ENCODE data around the gene NDUFB11.

NDUFB11 gene

DNA sequence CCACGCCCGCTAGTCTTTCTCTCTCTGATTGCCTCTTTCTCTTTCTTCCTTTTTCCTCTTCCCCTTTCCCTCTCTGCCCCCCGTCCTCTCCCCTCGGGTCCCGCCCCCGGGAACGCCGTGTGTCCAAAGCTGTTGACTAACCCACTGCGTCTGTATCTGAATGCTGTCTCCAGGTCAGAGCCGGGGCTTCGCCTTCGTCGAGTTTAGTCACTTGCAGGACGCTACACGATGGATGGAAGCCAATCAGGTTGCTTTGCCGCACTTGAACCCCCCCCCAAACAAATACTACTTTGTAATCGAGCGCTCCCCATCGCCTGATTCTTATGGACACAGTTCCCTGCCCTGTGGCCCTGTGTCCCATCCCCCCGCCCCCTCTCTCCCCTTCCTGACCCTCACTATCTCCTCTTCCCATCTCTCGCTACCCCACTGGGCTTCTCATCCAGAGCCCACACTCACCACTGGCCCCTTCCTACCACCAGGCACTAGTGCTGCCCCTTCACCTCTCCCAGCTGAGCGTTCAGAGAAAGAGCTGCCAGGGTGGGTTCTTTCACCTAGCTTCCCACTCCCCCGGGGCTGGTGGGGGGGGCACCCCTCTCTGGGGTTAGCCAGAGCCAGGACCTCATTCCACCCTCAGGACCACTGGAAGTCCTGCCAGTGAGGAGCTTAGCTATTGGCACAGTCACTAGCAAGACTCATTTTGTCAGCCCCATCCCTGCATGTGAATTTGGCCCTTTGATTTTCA is 30.5 kb upstream of the NDUFB11 start:
- DNase-seq (ENCODE audit: low spot score), result no peak

GRCh38 chrX:47174376-47174775 is 29.9 kb upstream of the NDUFB11 start:
- DNase-seq (ENCODE audit: low spot score), result no peak

GRCh38 chrX:47172971-47173792 is 28.7 kb upstream of the NDUFB11 start:
- no peak for DNase-seq (ENCODE audit: low spot score)

DNA sequence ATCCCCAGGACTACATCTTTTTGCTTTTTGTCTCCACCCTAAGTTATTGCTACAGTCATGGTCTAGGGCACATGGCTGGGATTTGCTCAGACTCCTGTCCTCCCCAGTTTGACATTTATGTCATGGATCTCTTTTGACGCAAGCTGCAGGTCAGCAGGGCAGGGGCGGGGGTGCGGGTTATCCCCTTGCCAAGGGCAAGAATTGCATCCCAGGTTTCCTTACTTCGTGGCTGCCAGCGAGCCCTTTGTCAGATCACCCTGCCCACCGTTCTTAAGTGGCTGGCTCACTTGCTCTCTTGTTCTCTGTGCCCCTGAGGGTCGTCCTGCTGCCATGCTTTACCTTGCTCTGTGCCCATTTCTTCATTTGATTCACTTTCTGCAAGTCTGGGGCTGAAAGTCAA is 28.0 kb upstream of the NDUFB11 start:
- DNase-seq (ENCODE audit: low spot score), result no peak

GRCh38 chrX:47171996-47172395 is 27.5 kb upstream of the NDUFB11 start:
- DNase-seq (ENCODE audit: low spot score), result no peak

GRCh38 chrX:47170861-47171692 is 26.6 kb upstream of the NDUFB11 start:
- no peak for DNase-seq (ENCODE audit: low spot score)

DNA sequence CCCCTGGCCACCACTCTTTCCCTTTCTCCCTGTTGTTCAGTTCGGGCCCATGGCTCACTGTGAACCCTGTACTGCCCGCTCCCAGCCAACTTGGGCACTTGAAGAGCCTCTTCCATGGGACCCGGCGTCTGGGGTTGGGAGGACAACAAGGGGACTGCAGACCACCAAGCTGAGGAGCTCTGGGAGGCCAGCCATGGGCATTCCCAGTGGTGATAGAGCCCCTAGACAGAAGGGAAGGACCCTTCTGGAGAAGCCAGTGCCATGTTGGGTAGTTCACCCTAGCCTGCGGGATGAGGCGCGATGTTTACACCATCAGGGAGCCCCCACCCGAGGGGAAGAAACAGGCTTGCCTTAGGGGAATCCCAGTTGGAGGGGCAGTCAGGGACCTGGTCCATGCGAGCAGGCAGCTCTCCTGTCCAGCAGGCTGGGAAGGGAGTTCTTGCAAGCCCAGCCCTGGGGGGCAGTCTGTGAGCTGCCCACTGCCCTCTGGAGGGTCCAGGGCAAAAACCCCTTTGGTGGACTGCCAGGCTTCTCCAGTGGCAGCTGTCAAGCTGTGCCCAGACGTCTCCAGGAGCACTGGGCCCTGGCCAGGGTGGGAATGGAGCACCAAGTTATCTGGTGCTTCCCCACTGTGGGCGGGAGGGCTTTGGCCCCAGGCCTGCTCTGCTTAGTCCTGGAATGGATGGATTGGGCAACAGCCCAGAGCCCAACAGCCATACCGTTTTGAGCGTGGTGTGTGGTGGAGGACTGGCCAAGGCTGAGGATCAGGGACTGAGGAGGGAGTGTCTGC is 25.4 kb upstream of the NDUFB11 start:
- no peak for DNase-seq (ENCODE audit: low spot score)

GRCh38 chrX:47169273-47169672 is 24.8 kb upstream of the NDUFB11 start:
- DNase-seq (ENCODE audit: low spot score), result no peak

DNA sequence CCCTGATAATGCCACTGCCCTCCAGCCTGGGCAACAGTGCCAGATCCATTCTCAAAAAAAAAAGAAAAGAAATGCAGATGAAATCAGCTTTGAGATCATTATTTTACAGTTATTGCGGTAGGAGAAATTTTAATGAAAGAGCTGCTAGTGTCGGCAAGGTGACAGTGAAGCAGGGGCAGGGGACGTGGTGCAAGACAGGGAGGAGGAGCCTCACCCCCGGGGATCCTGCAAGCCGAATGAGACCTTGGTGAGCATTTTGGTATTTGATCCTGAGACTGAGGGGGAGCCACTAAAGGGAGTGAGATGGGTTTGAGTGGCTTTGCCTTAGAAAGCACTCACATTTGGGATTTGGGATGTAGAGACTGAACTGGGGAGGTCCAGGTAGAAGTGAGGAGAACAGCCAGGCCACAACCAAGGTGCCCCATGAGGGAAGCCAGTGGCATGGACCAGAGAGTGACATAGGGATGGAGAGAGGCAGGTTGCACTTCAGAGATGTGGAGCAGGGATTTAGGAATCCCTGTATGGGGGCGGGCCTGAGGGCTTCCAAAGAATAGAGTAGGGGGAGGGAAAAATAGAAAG is 24.1 kb upstream of the NDUFB11 start:
- no peak for DNase-seq (ENCODE audit: low spot score)

- DNase-seq (ENCODE audit: low spot score), result no peak
Measured at GRCh38 chrX:47166126-47166525, 21.6 kb upstream of the NDUFB11 start.

DNA sequence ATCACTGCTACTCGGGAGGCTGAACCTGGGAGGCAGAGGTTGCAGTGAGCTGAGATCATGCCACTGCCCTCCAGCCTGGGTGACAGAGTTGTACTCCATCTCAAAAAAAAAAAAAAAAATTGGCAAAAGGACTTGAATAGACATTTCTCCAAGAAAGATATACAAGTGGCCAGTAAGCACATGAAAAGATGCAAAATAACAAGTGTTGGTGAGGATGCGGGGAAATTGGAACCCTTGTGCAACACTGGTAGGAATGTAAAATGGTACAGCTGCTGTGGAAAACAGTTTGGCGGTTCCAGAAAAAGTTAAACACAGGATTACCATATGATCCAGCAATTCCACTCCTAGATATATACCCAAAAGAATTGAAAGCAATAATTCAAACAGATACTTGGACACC is 19.9 kb upstream of the NDUFB11 start:
- DNase-seq (ENCODE audit: low spot score), result no peak

- no peak for DNase-seq (ENCODE audit: low spot score)
Measured at GRCh38 chrX:47162927-47163583, 18.6 kb upstream of the NDUFB11 start.

GRCh38 chrX:47160781-47161180 is 16.3 kb upstream of the NDUFB11 start:
- no peak for DNase-seq (ENCODE audit: low spot score)

- no peak for DNase-seq (ENCODE audit: low spot score)
Measured at GRCh38 chrX:47158781-47159180, 14.3 kb upstream of the NDUFB11 start.

GRCh38 chrX:47158131-47158530 is 13.6 kb upstream of the NDUFB11 start:
- no peak for DNase-seq (ENCODE audit: low spot score)

- no peak for DNase-seq (ENCODE audit: low spot score)
Measured at GRCh38 chrX:47156611-47157520, 12.4 kb upstream of the NDUFB11 start.

- no peak for DNase-seq (ENCODE audit: low spot score)
Measured at GRCh38 chrX:47151435-47151834, 6.9 kb upstream of the NDUFB11 start.

GRCh38 chrX:47148946-47149345 is 4.4 kb upstream of the NDUFB11 start:
- DNase-seq (ENCODE audit: low spot score), result no peak
